ENCODE measurements around the gene MRTFA. TPM values are rescaled to one million over a fixed set of nuclear protein-coding genes. Genes with fewer than 3 reads are reported as not detected.

Gene MRTFA
- polyA plus RNA-seq, 1 of the 3 experiments (the other 2 are of a cell fraction): 5.8 TPM

- no peak for DNase-seq
- ChIA-PET POLR2A (no interaction called here), CTCF (no interaction called here)
- Histone ChIP-seq H3K4me1 (ENCODE audit: control insufficient read depth in 1 of 2, insufficient read depth in 2 of 2, low read depth in 1 of 2, low read length in 1 of 2) (no peaks in the 10 kb centered on the region), H2AFZ (ENCODE audit: low read depth) (no peak overlapping the region), H3K9ac (no peak overlapping the region), H4K20me1 (ENCODE audit: insufficient read depth) (peaks cover 13% of the 10 kb centered on the region; the same call in 1 of the 2 replicates), H3K9me3 (no peaks in the 10 kb centered on the region), H3K9me2 (no peaks in the 10 kb centered on the region), H3K27ac (ENCODE audit: low read depth in 2 of 2, low read length in 1 of 2) (no peak overlapping the region), H3F3A (replicated peaks; ENCODE audit: insufficient read depth) (no peaks in the 10 kb centered on the region), H3K4me2 (no peak overlapping the region), H3K27me3 (ENCODE audit: insufficient read depth) (no peaks in the 10 kb centered on the region), H3K79me2 (ENCODE audit: insufficient read depth) (peaks cover 83% of the 10 kb centered on the region), H3K36me3 (replicated peaks in 1 of 2; ENCODE audit: control insufficient read depth in 1 of 2, insufficient read depth in 2 of 2, low read length in 1 of 2) (no peaks in the 10 kb centered on the region), H3K4me3 (ENCODE audit: low read depth in 2 of 2, low read length in 1 of 2) (no peak overlapping the region)
- WGBS (ENCODE audit: low lambda C conversion rate): 90% methylated on average over 9 of the region's 9 CpGs
- no peak for TF ChIP-seq FOXM1 (IDR thresholded peaks at IDR 0.05; ENCODE audit: low read depth)
- no peak for TF ChIP-seq MEF2A (IDR thresholded peaks at IDR 0.05; ENCODE audit: borderline replicate concordance, low read depth)
- TF ChIP-seq NRF1 (IDR thresholded peaks at IDR 0.05; ENCODE audit: low read depth, low read length): no peak
- no peak for TF ChIP-seq USF1 (IDR thresholded peaks at IDR 0.05; ENCODE audit: borderline replicate concordance, low read depth)
- TF ChIP-seq JUND (IDR thresholded peaks at IDR 0.05): no peak
- TF ChIP-seq, protein P1, sequence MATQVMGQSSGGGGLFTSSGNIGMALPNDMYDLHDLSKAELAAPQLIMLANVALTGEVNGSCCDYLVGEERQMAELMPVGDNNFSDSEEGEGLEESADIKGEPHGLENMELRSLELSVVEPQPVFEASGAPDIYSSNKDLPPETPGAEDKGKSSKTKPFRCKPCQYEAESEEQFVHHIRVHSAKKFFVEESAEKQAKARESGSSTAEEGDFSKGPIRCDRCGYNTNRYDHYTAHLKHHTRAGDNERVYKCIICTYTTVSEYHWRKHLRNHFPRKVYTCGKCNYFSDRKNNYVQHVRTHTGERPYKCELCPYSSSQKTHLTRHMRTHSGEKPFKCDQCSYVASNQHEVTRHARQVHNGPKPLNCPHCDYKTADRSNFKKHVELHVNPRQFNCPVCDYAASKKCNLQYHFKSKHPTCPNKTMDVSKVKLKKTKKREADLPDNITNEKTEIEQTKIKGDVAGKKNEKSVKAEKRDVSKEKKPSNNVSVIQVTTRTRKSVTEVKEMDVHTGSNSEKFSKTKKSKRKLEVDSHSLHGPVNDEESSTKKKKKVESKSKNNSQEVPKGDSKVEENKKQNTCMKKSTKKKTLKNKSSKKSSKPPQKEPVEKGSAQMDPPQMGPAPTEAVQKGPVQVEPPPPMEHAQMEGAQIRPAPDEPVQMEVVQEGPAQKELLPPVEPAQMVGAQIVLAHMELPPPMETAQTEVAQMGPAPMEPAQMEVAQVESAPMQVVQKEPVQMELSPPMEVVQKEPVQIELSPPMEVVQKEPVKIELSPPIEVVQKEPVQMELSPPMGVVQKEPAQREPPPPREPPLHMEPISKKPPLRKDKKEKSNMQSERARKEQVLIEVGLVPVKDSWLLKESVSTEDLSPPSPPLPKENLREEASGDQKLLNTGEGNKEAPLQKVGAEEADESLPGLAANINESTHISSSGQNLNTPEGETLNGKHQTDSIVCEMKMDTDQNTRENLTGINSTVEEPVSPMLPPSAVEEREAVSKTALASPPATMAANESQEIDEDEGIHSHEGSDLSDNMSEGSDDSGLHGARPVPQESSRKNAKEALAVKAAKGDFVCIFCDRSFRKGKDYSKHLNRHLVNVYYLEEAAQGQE (IDR thresholded peaks at IDR 0.05; ENCODE audit: low read depth, low read length): no peak
- no peak for TF ChIP-seq GATA2 (CRISPR knock-in tag; IDR thresholded peaks at IDR 0.05)
- no peak for TF ChIP-seq CHD2 (IDR thresholded peaks at IDR 0.05; ENCODE audit: low read length, partially characterized antibody)
- no peak for TF ChIP-seq GABPA (IDR thresholded peaks at IDR 0.05; ENCODE audit: low read depth)
- no peak for TF ChIP-seq RCOR1 (IDR thresholded peaks at IDR 0.05; ENCODE audit: low read length)
- TF ChIP-seq, protein P2, sequence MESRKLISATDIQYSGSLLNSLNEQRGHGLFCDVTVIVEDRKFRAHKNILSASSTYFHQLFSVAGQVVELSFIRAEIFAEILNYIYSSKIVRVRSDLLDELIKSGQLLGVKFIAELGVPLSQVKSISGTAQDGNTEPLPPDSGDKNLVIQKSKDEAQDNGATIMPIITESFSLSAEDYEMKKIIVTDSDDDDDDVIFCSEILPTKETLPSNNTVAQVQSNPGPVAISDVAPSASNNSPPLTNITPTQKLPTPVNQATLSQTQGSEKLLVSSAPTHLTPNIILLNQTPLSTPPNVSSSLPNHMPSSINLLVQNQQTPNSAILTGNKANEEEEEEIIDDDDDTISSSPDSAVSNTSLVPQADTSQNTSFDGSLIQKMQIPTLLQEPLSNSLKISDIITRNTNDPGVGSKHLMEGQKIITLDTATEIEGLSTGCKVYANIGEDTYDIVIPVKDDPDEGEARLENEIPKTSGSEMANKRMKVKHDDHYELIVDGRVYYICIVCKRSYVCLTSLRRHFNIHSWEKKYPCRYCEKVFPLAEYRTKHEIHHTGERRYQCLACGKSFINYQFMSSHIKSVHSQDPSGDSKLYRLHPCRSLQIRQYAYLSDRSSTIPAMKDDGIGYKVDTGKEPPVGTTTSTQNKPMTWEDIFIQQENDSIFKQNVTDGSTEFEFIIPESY (IDR thresholded peaks at IDR 0.05; ENCODE audit: borderline replicate concordance, low read depth): no peak
- TF ChIP-seq CTCF (IDR thresholded peaks at IDR 0.05): no peak
- TF ChIP-seq EZH2phosphoT487 (IDR thresholded peaks at IDR 0.05; ENCODE audit: borderline replicate concordance, low read depth): no peak
- no peak for TF ChIP-seq SMC3 (IDR thresholded peaks at IDR 0.05; ENCODE audit: low read depth, low read length)
- no peak for TF ChIP-seq MXI1 (IDR thresholded peaks at IDR 0.05; ENCODE audit: low read depth, low read length)
These were observed 15.0 kb downstream of the MRTFA start for GRCh38 chr22:40621309-40622151.

All from SK-N-SH (cell line).